Measurements from ENCODE around the gene VEPH1.

Gene VEPH1

DNA sequence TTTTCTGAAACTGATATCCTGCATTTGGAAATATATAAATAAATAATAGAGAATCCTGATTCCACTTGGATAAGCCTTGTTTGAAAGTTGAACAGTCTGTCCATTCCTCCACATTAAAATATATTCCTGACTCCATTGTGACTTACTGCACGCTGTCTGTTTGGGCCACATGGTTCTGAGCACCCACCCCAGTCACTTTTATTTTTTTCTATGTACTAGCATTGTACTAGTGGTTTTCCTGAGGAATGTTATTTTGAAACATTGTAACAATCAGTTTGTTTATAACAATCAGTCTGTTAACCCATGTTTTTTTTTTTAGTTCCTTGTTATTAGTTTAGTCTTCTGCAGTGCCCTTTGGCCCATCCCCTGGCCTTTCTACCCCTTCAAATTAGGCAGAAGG lies 255.8 kb downstream of the VEPH1 start:
- DNase-seq: no peak

- DNase-seq: no peak
These were observed 260.4 kb downstream of the VEPH1 start for GRCh38 chr3:157242836-157243235.

- no peak for DNase-seq
These were observed 261.6 kb downstream of the VEPH1 start for GRCh38 chr3:157241599-157241998.

- peak in 1 of 3 donors; percentile 30 for DNase-seq
These were observed 262.8 kb downstream of the VEPH1 start for GRCh38 chr3:157240408-157240807.

- peak; percentile 79 to 85 (median 84) for DNase-seq
These were observed 264.0 kb downstream of the VEPH1 start for GRCh38 chr3:157239082-157239704.

- no peak for DNase-seq
These were observed 264.8 kb downstream of the VEPH1 start for GRCh38 chr3:157238457-157238856.

DNA sequence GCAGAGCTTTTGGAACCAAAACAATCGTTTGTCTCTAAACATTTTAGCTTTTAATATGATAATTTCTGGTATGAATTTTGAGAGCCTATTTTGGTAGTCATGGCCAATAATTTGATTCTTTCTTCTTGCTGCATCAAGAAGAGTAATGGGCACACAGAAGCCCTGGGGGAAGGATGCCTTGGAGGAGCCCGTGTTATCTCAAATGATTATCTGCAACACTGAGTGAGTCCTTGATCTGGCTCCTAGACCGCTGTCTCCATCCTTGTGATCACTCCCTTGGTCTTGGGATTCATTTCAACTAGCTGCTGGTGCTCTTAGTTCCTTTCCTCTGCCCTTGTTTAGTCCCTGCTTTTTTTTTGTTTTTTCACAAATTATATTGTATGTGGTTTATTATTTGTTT lies 265.3 kb downstream of the VEPH1 start:
- no peak for DNase-seq

DNA sequence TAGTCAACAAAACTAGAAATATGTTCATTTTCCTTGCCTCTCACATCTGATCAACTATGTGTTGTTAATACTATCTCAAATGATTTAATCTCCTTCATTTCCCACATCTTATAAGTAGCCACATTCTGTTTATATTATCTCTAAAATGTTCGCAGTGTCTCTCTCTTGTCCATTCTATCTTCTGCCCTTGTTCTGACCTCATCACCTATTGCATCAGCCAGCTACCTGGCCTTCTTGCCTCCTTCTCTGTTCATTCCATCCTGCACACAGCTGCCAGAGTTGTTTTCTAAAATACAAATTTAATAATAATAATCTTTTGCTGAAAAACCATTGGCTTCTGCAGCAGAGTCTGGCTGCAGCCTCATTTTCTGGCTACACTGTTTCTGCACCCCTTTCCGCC lies 267.9 kb downstream of the VEPH1 start:
- no peak for DNase-seq

- no peak for DNase-seq
These were observed 269.3 kb downstream of the VEPH1 start for GRCh38 chr3:157233923-157234322.

- no peak for DNase-seq
These were observed 271.1 kb downstream of the VEPH1 start for GRCh38 chr3:157232141-157232540.

DNA sequence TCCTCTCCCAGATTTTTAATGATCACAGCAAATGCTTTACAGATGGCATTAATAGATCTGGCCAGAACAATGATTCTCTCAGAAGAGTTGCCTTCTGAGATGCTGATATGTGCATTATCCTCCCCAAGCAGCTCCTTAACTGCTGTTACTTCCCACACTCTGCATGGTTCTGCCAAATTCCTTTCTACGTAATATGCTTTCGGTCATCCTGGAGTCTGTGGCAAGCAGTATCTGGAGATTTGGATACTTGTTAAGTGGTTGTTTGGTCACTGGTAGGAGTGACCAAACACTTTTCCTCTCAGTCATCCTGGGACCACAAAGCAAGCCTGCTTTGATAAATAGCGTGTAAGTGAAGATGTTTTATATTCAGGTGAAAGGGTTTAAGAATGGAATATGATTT lies 272.1 kb downstream of the VEPH1 start:
- DNase-seq: no peak

- DNase-seq: peak; percentile 41 to 75 (median 71)
These were observed 276.9 kb downstream of the VEPH1 start for GRCh38 chr3:157226173-157226847.

DNA sequence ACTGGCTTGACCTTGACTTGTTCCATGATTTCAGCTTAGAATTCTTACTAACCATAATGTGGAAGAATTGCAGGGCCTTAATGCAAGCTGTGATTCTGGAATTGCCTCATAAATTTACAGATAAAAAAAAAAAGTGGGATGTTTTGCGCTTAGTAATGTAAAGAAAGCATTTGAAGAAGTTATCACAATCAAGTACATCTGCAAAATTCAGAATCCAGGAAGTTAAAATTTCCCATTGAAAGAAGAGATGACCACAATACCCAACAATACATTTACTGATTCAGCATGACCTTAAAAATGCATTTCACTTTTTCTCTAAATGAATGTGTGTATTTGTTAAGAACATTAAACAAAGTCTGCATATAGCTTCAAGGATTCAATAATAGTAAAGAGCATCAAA lies 278.2 kb downstream of the VEPH1 start:
- peak; percentile 10 to 82 (median 76) for DNase-seq

DNA sequence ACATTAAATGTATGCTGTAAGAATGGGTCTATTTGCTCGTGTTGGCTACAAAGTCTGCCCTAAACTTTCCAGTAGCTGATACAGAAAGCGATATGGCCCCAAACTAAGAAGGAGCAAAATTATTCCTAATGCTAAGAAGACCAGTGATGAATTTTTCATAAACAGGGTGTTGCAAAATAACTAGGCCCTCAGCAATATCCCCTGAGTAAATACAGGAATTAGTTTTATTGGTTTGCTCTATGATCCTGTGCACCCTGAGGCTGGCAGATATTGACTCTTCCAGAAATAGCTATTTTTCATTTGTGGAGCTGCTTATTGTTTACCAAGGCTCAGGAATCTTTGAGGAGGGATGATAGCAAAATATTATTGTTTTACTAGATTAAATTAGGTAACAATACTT lies 282.3 kb downstream of the VEPH1 start:
- no peak for DNase-seq

- no peak for DNase-seq
These were observed 283.0 kb downstream of the VEPH1 start for GRCh38 chr3:157220211-157220610.

- DNase-seq: no peak
These were observed 284.0 kb downstream of the VEPH1 start for GRCh38 chr3:157219215-157219614.

Measured in suppressor macrophage treated with lipopolysaccharide for 1 hour (primary cell).